Panc1 (cell line): ENCODE results near the gene PKD1L1.

Experiments used
- CTCF ChIP-seq: fragments of 450-650 bp; IDR thresholded peaks from 2 replicates; pipeline ENCODE4 v1.5.1; 2017; ENCODE audit warnings: mild to moderate bottlenecking
- POLR2AphosphoS5 ChIP-seq: IDR thresholded peaks from 2 replicates; pipeline ENCODE4 v1.6.1; 2012; ENCODE audit warnings: mild to moderate bottlenecking, low read depth, low read length, moderate library complexity
- REST ChIP-seq, 2 experiments: IDR thresholded peaks; 2 replicates each; pipeline ENCODE4 v1.6.1; 2011 to 2012; ENCODE audit warnings: low read depth in 2 of 2, control low read depth in 1 of 2, low read length in 1 of 2, mild to moderate bottlenecking in 1 of 2, moderate library complexity in 1 of 2; ENCODE audit not compliant: insufficient read depth in 1 of 2
- SIN3A ChIP-seq: IDR thresholded peaks from 2 replicates; pipeline ENCODE4 v1.6.1; 2012; ENCODE audit warnings: low read depth, mild to moderate bottlenecking, low read length, moderate library complexity, borderline replicate concordance; ENCODE audit not compliant: insufficient read depth
- TCF7L2 ChIP-seq: IDR thresholded peaks from 2 replicates; pipeline ENCODE4 v1.6.1; 2011; ENCODE audit warnings: mild to moderate bottlenecking, low read depth, low read length, inconsistent platforms

- TF ChIP-seq POLR2AphosphoS5: no peak
- no peak for TF ChIP-seq CTCF
- no peak for TF ChIP-seq REST (IDR thresholded peaks at IDR 0.05; ENCODE audit: insufficient read depth in 1 of 2, low read depth in 2 of 2, low read length in 1 of 2)
- TF ChIP-seq SIN3A: no peak
- no peak for TF ChIP-seq TCF7L2
Measured at GRCh38 chr7:47772492-47772891, 175.8 kb downstream of the PKD1L1 start.
